Ureter (tissue), 1 donor: ENCODE measurements around the gene MACO1. TPM values are rescaled to one million over a fixed set of nuclear protein-coding genes. Genes with fewer than 3 reads are reported as not detected.
"Not testable (repeated sequence)": the region's sequence is repeated elsewhere in the genome, so short reads cannot be mapped to it uniquely, and the experiment has no call there.

ENCODE experiments used
- DNase-seq: peaks from one replicate; pipeline ENCODE4 v3.0.0-alpha.2; 2020; ENCODE audit warnings: low spot score
- total RNA-seq: library from RNA; stranded (reverse); gene quantifications from one replicate; pipeline ENCODE4 v1.2.4, GENCODE V29; 2023
- donor health status: DM: yes; HTN: yes; CAD: no.

Gene MACO1
- total RNA-seq, 1 donor from 2014 or later, result 22.3 TPM

DNA sequence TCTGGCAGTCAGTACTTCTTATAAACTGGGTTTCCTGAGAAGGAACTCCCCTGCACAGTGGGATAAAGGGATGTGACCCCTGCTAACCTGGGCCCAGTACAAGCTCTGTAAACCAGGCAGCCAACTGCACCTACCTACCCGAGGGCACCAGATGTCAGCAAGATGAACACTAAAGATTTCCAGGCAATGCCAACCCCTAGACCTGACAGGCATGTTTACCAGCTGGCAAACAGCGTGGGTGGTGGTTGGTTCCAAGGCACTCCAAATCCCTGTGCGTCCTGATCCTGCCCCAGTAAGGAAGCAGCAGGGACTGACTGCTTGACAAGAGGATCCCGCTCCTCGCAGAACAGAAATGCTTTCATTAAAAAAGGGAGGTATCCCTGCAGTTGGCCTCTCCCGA lies 7.5 kb upstream of the MACO1 start:
- DNase-seq, result not testable (repeated sequence)

DNA sequence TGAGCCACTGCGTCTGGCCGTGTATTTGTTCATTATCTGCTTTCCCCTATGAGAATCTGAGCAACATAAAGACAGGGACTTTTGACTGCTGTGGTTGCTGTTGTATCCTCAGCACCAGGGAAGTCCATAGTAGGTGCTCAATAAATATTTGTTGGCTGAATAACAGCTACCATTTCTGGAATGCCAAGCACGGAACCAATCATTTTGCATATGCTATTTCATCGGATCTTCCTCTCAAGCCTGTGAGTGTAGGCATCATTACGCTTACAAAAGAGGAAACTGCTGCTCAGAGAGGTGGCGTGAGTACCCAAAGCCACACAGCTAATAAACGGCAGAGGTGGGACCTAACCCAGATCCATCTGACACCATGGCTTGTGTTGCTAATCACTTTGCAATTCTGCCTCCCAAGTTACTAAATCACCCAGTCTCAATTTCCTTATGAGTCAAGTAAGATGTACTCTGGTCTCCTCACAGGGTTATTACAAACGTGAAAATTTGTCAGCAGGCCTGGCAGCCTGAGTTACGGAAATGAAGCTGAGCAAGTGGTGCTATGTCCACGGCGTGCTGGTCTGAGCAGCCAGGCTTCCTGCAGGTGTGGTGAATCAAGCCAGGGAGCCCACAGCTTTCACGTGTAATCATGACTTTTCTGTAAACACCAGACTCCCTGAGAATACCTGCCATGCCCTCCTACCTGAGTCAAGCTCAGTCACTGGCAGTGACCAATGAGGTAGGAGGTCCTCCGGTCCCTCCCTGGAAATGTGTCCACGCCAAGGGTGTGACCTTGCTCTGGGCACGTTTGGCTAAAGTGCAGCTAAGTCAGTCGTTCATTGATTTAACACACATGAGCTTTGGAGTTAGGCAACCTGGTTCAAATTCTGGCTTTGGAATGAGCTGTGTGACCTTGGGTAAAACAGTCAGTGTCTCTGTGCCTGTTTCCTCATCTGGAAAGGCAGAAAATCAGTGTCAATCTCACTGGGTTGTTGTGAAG lies 5.3 kb upstream of the MACO1 start:
- no peak for DNase-seq

- DNase-seq, result no peak
Observed at GRCh38 chr1:25427696-25428095, 3.0 kb upstream of the MACO1 start.

- DNase-seq, result no peak
Observed at GRCh38 chr1:25428475-25429166, 2.1 kb upstream of the MACO1 start.

DNA sequence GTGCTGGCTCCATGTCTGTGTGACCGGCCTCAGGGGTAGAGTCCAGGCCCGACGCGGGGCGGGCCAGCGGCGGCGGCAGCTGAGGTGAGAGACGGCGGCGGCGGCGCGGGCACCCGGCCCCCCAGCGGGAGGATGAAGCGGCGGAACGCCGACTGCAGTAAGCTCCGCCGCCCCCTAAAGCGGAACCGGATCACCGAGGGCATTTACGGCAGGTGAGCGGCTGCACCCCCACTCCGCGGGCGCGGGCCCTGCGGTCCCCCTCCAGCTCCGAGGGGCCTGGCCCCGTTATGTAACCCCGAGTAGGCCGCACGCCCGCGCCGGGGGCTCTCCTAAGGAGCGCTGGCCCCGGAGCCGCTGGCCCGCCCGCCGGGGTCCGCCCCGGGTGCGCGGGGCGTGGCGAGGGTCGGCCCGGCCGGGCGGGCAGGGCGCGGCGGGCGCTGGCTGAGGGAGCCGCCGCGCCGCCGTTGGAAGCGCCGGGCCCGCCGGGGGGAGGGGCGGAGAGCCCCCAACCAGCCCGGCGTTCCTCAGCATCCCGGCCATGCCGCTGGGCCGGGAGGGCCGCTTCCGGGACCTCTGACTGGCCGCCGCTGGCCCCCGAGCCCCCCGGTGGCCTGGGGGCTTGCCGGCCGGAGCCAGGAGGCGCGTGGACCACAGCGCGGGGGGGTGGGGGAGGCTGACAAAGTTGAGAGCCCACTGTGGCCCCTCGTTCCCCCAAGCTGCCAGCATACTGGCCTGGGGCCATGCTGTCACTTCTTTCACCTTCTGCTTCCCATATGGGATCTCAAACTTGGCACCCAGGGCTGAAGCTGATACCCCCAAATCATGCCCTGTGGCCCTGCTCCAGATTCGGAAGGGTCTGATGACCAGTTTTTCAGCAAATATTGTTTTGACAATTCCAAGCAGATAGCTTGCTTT lies 527 bp downstream of the MACO1 start:
- DNase-seq, result peak; percentile 45

DNA sequence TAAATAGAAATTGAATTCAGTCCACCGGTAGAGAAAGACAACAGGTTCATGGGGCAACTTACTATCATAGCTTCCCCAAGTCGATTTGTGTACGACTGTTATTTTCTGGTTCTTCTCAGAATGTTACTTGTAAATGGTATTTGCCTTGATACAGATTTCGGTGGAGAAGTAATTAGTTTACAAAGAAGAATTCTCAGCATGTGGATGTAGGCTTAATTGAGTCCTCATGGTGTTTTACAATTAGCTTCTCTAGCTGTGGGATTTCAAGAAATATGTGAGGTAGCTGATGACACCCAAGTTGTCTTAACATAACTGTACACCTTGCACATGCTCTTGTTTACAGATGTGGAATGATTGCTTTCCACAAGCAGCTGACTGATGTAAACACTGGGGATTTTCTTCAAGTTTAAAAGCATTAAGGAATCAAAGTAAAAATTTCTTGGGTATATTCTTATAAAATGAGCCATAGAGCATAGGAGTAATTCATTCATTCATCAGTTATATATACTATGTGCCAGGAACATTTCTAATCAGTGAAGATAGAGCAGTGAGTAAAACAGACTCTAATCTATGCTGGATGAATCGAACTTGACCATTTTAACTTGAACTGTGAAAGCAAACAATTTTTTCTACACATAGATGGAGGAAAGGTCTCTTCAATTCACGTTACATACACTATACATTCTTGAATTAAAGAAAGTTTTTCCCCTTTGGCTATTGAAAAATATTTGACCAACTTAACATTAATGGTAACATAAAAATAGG lies 1.4 kb downstream of the MACO1 start:
- DNase-seq, result no peak

DNA sequence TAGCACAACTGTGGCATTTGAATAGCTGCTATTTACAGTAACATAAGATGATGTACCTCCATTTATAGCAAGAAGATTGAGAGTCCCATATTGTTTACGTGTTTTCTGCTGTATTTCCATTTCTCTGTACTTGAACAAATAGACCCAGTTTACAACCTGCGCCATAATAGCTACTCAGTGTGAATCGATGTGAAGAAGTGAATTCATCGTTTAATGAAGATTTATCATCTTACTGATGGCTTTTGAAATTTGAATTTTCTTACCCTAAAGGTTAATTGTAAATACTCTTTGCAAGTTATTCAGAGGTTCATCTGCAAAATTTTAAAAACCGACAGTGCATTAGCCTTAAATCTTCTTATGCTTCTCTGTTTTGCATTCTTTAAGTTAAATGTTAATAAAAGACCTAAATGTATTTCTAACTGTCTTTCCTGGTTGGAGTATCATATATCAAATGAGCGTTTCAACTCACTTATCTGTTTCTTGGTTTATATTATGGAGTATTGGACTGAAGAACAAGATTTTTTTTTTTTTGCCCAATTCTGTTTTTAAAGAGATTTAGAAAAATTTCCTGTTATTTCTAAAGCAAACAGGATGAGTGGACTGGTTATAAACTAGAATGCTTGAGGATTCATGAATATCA lies 2.2 kb downstream of the MACO1 start:
- no peak for DNase-seq

DNA sequence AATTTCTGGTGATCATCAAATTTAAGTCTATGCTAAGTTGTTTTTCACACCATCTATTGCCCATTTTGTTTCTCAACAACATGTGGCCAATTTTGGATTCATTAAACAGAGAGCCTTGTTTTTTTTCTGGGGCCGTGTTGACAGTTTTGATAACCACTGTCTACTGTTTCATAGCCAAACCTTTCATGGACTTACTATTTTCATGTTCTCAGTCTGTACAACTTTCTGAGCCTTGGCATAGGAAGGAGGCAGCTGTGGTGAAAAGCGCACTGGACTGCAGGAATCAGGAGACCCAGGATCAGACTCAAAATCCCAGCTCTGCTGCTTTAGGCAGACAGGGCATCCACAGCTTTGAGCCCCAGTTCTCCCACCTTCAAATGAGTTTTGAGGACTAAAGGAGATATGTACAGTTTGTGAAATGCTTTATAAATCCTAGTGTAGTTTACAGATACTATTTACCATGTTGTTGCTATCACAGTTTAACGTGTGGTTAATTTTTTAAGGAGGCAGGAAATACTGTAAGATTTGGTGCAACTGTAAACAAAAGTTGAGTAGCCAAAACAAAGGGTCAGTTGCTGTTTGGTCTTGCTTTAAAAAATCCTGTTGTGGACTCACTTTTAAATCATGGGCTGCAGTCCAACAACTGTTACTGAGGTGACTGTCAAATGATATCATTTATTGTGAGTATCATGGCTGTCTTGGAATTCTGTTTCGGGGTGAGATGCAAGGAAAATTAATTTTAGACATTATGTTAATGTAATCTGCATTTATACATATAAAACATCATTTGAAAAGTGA lies 2.9 kb downstream of the MACO1 start:
- DNase-seq, result no peak

- DNase-seq, result no peak
Observed at GRCh38 chr1:25435397-25436108, 4.9 kb downstream of the MACO1 start.

DNA sequence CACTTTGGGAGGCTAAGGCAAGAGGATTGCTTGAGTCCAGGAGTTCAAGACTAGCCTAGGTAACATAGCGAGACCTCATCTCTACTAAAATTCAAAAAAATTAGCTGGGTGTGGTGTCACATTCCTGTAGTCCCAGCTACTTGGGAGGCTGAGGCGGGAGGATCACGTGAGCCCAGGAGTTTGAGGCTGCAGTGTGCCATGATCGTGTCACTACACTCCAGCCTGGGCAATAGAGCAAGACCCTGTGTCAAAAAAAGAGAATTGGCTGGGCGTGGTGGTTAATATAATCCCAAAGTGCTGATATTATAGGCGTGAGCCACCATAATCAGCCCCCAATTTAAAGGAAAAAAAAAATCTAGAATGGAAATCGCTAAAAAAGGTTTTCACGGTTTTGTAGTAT lies 7.0 kb downstream of the MACO1 start:
- no peak for DNase-seq

GRCh38 chr1:25439287-25439686 lies 8.6 kb downstream of the MACO1 start:
- DNase-seq, result no peak

GRCh38 chr1:25442178-25442577 lies 11.5 kb downstream of the MACO1 start:
- DNase-seq, result no peak

DNA sequence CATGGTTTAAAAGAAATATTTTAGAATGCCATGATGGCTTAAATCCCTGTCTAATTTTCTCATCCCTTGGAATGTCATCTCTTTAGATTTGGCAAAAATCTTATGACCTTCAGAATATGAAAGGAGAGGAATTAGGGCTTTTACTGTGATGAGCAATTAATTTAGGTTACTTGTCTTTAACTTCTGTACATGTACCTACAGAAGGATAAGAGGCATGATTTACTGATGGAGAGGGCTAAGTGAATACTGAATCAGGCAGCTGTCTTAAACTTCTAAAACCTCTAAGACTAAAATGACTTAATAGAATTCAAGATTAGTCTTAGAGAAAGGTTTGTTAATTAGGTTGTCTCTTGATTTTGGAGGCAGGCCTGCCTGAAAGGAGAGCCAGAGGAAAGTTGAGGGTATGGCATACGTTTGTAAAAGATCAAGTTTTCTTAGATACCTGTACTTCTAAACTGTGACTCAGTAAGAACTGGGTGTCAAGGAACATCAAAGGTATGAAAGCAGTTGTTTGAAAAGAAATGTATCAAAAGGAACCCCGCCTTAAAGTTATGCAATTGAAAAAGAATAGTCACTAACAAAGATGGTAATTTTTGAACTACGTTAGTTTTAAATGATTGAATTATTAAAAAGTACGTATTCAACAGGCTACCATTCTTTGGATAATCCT lies 12.5 kb downstream of the MACO1 start:
- no peak for DNase-seq

DNA sequence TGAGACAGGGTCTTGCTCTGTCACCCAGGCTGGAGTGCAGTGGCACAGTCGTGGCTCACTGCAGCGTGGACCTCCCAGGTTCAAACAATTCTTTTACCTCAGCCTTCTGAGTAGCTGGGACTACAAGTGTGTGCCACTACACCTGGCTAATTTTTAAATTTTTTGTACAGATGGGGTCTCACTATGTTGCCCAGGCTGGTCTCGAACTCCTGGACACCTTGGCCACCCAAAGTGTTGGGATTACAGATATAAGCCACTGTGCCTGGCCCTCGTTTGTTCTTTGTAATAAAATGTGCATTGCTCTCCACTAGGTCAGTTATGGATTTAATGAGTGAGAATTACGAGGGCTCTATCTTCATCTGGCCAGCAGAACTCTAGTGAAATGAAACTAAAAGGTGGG lies 13.9 kb downstream of the MACO1 start:
- DNase-seq, result not testable (repeated sequence)

DNA sequence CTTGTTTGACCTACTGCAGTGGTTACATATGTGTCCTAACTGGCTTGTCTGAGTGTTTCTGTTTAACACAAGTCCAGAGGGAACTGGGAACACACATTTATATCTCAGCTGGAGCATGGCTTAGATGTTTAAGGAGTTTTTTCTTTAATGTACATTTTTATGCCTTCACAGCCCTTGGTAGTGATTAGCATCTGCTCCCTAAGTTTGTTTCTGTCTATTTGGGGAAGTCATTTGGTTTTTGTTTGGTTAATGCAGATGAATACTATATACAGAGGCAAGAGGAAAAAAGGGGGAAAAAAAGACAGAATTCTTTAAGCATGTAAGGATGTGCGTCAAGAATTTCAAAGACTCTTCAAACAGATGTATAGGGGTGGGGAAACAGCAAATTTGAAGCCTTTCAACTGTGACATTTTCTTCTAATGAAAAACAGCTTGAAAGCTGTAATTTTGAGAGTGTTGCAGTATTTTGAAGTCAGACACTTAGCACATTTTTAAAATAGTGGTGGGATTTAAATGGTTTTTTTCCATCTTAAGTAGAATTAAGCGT lies 15.4 kb downstream of the MACO1 start:
- DNase-seq, result no peak

- no peak for DNase-seq
Observed at GRCh38 chr1:25447547-25447946, 16.9 kb downstream of the MACO1 start.

DNA sequence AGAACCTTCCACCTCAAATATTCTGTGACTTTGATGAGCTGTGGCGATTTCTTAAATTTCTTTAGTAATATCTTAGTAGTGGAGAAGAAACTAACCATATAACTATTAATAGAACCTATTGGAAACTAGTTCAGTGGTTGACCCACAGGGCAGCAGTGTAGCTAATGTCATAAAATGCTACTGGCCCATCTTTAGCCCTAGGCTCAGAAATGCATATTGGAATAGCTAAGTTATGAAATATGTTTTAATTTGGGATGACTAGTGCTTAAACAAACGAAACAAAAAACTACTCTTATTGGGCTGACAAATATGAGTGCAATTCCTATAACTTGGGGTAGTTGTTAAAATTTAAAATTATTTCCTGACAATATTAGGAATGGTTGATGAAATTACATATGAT lies 20.2 kb downstream of the MACO1 start:
- DNase-seq, result no peak

- no peak for DNase-seq
Observed at GRCh38 chr1:25451908-25452307, 21.2 kb downstream of the MACO1 start.
